Bronchial epithelial cell (primary cell): ENCODE measurements around the gene CMC2. TPM values are rescaled to one million over a fixed set of nuclear protein-coding genes. Genes with fewer than 3 reads are reported as not detected.

Experiments used
- DNase-seq: peaks from one replicate; pipeline ENCODE4 v3.0.0-alpha.2; 2010; ENCODE audit warnings: low read depth
- FAIRE-seq: peaks from 2 replicates; lab custom pipeline; 2011; peaks lifted over from hg19 to GRCh38; lab: Jason Lieb, UNC
- H3K27me3 ChIP-seq: 2 replicates; pipeline ENCODE4 v1.5.1; 2011; ENCODE audit warnings: low read length; ENCODE audit not compliant: control insufficient read depth, insufficient read depth
- H3K36me3 ChIP-seq: 2 replicates; pipeline ENCODE4 v1.5.1; 2011; ENCODE audit warnings: low read length; ENCODE audit not compliant: control insufficient read depth, insufficient read depth
- H3K4me3 ChIP-seq: 2 replicates; pipeline ENCODE4 v1.5.1; 2011; ENCODE audit warnings: mild to moderate bottlenecking, low read depth, low read length, control low read depth
- total RNA-seq: library from RNA; depleted of rRNA; stranded (reverse); fragments of >200 nt; gene quantifications from 2 replicates; pipeline ENCODE4 v1.2.1, GENCODE V29; 2014
- TF ChIP-seq, protein P1 (sequence below): IDR thresholded peaks from 2 replicates; pipeline ENCODE4 v1.5.1; 2011; ENCODE audit warnings: mild to moderate bottlenecking, moderate library complexity, low read length, control low read depth, inconsistent platforms; ENCODE audit not compliant: insufficient read depth, severe bottlenecking

The CMC2 gene
- total RNA-seq, 1 donor from 2014 or later, result 25.0 TPM

DNA sequence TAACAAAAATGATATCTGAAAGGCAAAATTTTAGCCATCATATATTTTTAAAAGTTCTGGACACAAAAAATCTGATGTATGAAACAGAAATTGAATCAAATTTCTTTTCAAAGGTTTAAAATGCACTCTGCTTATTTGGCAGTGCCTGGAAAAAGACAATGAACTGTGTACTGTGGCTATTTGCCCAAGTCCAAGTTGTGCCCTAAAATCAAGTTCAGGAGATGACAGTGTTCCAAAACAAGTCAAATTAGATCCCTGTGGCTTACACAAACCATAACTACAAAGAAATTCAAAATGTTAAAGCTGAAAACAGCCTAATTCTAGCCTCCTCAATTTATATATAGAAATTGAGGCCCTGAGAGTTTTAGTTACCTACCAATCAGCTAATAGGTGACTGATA lies 25.6 kb downstream of the CMC2 start:
- FAIRE-seq (no peak), DNase-seq (no peak)
- TF ChIP-seq, protein P1, sequence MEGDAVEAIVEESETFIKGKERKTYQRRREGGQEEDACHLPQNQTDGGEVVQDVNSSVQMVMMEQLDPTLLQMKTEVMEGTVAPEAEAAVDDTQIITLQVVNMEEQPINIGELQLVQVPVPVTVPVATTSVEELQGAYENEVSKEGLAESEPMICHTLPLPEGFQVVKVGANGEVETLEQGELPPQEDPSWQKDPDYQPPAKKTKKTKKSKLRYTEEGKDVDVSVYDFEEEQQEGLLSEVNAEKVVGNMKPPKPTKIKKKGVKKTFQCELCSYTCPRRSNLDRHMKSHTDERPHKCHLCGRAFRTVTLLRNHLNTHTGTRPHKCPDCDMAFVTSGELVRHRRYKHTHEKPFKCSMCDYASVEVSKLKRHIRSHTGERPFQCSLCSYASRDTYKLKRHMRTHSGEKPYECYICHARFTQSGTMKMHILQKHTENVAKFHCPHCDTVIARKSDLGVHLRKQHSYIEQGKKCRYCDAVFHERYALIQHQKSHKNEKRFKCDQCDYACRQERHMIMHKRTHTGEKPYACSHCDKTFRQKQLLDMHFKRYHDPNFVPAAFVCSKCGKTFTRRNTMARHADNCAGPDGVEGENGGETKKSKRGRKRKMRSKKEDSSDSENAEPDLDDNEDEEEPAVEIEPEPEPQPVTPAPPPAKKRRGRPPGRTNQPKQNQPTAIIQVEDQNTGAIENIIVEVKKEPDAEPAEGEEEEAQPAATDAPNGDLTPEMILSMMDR, result no peak
- no peak overlapping the region for H3K4me3 ChIP-seq
- no peaks in the 10 kb centered on the region for H3K27me3 ChIP-seq
- peaks cover 3% of the 10 kb centered on the region for H3K36me3 ChIP-seq

DNA sequence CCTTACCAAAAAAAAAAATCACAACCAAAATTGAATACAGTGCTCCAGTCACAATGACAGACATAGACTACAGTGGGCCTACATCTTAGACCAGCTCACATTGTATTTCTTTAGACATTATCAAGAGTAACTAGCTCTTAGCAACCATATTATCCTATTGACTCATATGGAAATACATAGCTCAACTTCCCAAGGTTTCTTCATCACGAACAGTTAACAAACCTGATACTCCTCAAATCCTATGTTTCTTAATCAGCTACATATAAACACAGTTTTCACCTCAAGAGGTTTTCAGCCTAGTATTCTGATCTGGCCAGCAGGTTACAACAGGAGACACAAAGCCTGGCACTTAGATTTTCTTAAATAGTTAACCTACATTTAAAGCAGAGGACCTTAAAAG lies 29.7 kb downstream of the CMC2 start:
- FAIRE-seq, result no peak
- peak; percentile 67 for DNase-seq
- H3K27me3 ChIP-seq, result no peaks in the 10 kb centered on the region
- no peak overlapping the region for H3K4me3 ChIP-seq
- H3K36me3 ChIP-seq, result peaks cover 5% of the 10 kb centered on the region
- TF ChIP-seq, protein P1, result no peak

DNA sequence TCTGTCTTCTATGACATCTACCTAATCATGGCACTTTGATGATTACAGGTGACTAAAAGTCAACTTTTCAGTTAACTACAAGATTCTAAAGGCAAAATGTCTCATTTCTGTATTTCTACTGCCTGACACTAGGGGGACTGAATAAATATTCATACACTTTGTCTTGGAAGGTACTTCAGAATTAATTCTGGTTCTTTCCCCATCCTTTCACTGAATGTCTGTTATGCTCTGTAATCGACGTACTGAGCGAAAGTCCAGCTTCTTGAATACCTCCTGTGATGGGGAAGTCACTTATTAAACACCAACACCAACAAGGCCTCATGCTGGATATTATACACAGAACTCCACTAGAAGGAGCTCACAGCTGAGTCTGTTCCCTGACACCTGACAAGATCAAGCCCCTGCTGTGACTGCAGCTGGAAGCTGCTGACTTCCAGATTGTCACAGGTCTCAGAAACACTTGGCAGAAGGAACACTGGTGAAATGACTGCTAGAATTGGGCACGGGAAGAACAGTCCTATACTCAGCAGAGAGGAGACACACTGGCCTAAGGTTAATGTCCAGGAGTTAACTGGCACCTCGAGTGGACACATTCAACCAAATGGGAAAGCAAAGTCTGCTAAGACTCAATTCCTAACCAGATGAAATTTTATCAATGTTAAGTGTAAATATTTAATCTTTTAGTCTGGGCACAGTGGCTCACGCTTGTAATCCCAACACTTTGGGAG lies 31.9 kb downstream of the CMC2 start:
- TF ChIP-seq, protein P1, result peak; percentile 30
- Histone ChIP-seq H3K4me3 (no peak overlapping the region), H3K36me3 (peaks cover 3% of the 10 kb centered on the region), H3K27me3 (no peaks in the 10 kb centered on the region)
- peak; percentile 40 for DNase-seq
- FAIRE-seq, result no peak

DNA sequence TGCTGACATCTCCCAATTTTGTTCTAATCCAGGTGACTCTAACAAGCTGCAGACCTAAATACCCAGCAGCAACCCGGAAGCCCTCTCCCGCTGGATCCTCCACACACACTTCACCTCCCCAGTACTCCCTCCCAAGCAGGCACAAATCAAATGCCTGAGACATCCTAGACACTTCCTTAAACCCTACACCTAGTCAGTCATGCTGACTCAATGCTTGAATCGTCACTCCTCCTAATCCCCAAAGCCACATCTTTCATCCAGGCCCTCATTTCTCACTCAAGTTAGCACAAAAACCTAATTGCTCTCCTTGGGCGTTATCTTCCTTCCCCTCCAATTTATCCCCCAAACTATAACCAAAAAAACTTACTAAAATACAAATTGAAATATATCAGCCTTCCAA lies 32.7 kb downstream of the CMC2 start:
- peak; percentile 92 for DNase-seq
- peaks cover 1% of the 10 kb centered on the region for H3K36me3 ChIP-seq
- FAIRE-seq, result no peak
- TF ChIP-seq, protein P1, result no peak
- no peak overlapping the region for H3K4me3 ChIP-seq
- no peaks in the 10 kb centered on the region for H3K27me3 ChIP-seq

DNA sequence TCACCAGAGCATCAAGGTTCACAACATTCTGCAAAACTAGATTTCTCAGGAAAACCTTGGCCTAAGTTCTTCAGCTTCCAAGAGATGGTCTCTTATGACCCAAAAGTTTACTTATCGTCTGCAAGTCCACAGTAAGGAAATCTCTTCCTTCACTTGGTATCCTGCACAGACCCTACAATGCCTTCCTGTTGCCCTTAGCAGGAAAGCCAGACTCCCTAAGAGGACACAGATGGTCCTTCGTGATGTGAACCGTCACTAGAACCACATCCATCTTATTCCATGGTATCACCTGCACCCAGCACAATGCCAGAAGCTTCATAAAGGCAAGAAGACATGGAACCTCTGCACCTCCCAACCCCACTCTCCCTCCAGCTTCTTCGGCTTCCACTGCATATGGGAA lies 34.1 kb downstream of the CMC2 start:
- FAIRE-seq (no peak), DNase-seq (no peak)
- no peaks in the 10 kb centered on the region for H3K27me3 ChIP-seq
- H3K4me3 ChIP-seq, result no peak overlapping the region
- TF ChIP-seq, protein P1, result no peak
- peaks cover 1% of the 10 kb centered on the region for H3K36me3 ChIP-seq

DNA sequence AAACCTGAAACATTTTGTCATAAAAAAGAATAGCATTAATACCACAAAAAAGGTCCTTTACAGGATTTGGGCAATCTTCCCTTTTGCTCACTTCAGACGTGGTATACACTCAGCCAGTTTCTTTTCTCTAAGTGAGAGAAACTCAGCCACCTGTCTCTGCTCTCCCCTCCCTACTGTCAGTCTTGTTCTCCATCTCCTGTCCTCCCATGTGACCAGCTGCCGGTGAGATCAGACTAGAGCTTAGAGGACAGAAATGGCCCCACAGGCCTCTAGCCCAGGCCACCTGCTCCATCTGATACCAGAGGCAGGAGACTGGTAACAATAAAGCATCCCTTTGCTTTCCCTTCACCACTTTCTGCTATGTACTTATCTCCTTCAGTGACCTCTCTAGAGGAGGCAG lies 34.9 kb downstream of the CMC2 start:
- Histone ChIP-seq H3K27me3 (no peaks in the 10 kb centered on the region), H3K4me3 (no peak overlapping the region), H3K36me3 (peaks cover 1% of the 10 kb centered on the region)
- FAIRE-seq (no peak), DNase-seq (no peak)
- TF ChIP-seq, protein P1, result no peak
